ENCODE results near the gene PSTPIP2. TPM values are rescaled to one million over a fixed set of nuclear protein-coding genes. Genes with fewer than 3 reads are reported as not detected.

PSTPIP2 gene
- total and polyA plus RNA-seq, 9 of the 15 experiments (the other 6 are each of a cell fraction or from before 2014, with no cell fraction given): 14.0 to 45.7 (median 27.1) TPM

- TF ChIP-seq ZNF395 (CRISPR knock-in tag; IDR thresholded peaks at IDR 0.05) (no peak), POLR2A (conservative IDR thresholded peaks at IDR 0.05) (peak; percentile 78), PML (IDR thresholded peaks at IDR 0.05; ENCODE audit: low read length) (no peak), TARDBP (IDR thresholded peaks at IDR 0.05) (no peak), RBM17 (IDR thresholded peaks at IDR 0.05; ENCODE audit: borderline replicate concordance, low read depth, low read length) (no peak), NR2C1 (IDR thresholded peaks at IDR 0.05) (peak; percentile 17; the same call in 1 of the 2 replicates), NR2C1 (tag; IDR thresholded peaks at IDR 0.05) (no peak), FOXP4 (CRISPR knock-in tag; IDR thresholded peaks at IDR 0.05; ENCODE audit: borderline replicate concordance) (no peak), NFYB (IDR thresholded peaks at IDR 0.05; ENCODE audit: extremely low read depth, insufficient read length) (peak; percentile 74), MBD2 (IDR thresholded peaks at IDR 0.05; ENCODE audit: borderline replicate concordance, low read depth) (peak; percentile 63; the same call in 1 of the 2 replicates), FOXM1 (IDR thresholded peaks at IDR 0.05; ENCODE audit: low read depth) (no peak), FOXM1 (CRISPR knock-in tag; IDR thresholded peaks at IDR 0.05; ENCODE audit: low read depth) (no peak), CBFA2T2 (conservative IDR thresholded peaks at IDR 0.05) (peak; percentile 32; the same call in 1 of the 2 replicates), CCAR2 (IDR thresholded peaks at IDR 0.05; ENCODE audit: low read depth, low read length) (no peak), C11orf30 (IDR thresholded peaks at IDR 0.05; ENCODE audit: low read depth) (peak; percentile 93), DDX20 (tag; IDR thresholded peaks at IDR 0.05; ENCODE audit: low read depth) (no peak), TSC22D4 (tag; IDR thresholded peaks at IDR 0.05) (no peak), NR2C2 (CRISPR knock-in tag; IDR thresholded peaks at IDR 0.05) (no peak), NR2C2 (tag; IDR thresholded peaks at IDR 0.05) (no peak), CHD1 (IDR thresholded peaks at IDR 0.05; ENCODE audit: low read length) (no peak), DMBX1 (CRISPR knock-in tag; IDR thresholded peaks at IDR 0.05; ENCODE audit: borderline replicate concordance) (no peak), MEIS2 (IDR thresholded peaks at IDR 0.05; ENCODE audit: partially characterized antibody) (no peak), MTA3 (IDR thresholded peaks at IDR 0.05; ENCODE audit: borderline replicate concordance) (peak; percentile 98), TBP (optimal IDR thresholded peaks at IDR 0.05; ENCODE audit: low read depth, low read length) (peak; percentile 82), U2AF1 (optimal IDR thresholded peaks at IDR 0.05; ENCODE audit: low read depth, low read length) (no peak), NFRKB (IDR thresholded peaks at IDR 0.05; ENCODE audit: low read depth) (0 out of 2 replicates have a peak, but pooled peaks have one; percentile 54), NELFE (IDR thresholded peaks at IDR 0.05; ENCODE audit: insufficient read depth, insufficient read length) (no peak), MYC (IDR thresholded peaks at IDR 0.05; ENCODE audit: low read depth, low read length) (no peak), MYC (CRISPR knock-in tag; IDR thresholded peaks at IDR 0.05; ENCODE audit: borderline replicate concordance, low read depth) (no peak), ZNF589 (CRISPR knock-in tag; IDR thresholded peaks at IDR 0.05; ENCODE audit: low read depth) (no peak)
These were observed 104.9 kb downstream of the PSTPIP2 start, which contains the start of gene EPG5 (continued) for GRCh38 chr18:45967007-45967706.
